Large intestine (tissue), 3 donors: ENCODE data around the gene DCUN1D1. TPM values are rescaled to one million over a fixed set of nuclear protein-coding genes. Genes with fewer than 3 reads are reported as not detected.

Experiments used
- DNase-seq, 2 donors: peaks; one replicate each; pipeline versions ENCODE4 v3.0.0 to v3.0.0-alpha.2; 2013
- H3K27ac ChIP-seq: one replicate; pipeline ENCODE4 v1.5.1; 2013; ENCODE audit warnings: low read length
- H3K27me3 ChIP-seq: 2 replicates; pipeline ENCODE4 v1.6.1; 2013; ENCODE audit warnings: low read length; ENCODE audit not compliant: control insufficient read depth, insufficient read depth
- H3K36me3 ChIP-seq: 2 replicates; pipeline ENCODE4 v1.6.1; 2013; ENCODE audit warnings: low read length; ENCODE audit not compliant: control insufficient read depth, insufficient read depth
- H3K4me1 ChIP-seq: one replicate; pipeline ENCODE4 v1.6.1; 2013; ENCODE audit warnings: low read length; ENCODE audit not compliant: control insufficient read depth, insufficient read depth
- H3K4me3 ChIP-seq: one replicate; pipeline ENCODE4 v1.5.1; 2013; ENCODE audit warnings: low read length
- H3K9me3 ChIP-seq: one replicate; pipeline ENCODE4 v1.6.1; 2013; ENCODE audit warnings: mild to moderate bottlenecking, low read depth, low read length, moderate library complexity; ENCODE audit not compliant: control insufficient read depth
- WGBS: methylation state at CpG from one replicate; pipeline ENCODE4 v1.1.5; 2013; ENCODE audit warnings: low lambda C conversion rate; ENCODE audit not compliant: insufficient coverage; 5-methylcytosine and 5-hydroxymethylcytosine counted together
- polyA plus RNA-seq: library from polyadenylated mRNA; unstranded; fragments of 120-200 nt; gene quantifications from one replicate; pipeline ENCODE4 v1.2.1, GENCODE V29; 2013

DCUN1D1 gene
- polyA plus RNA-seq, 1 donor = 40.5 TPM

DNA sequence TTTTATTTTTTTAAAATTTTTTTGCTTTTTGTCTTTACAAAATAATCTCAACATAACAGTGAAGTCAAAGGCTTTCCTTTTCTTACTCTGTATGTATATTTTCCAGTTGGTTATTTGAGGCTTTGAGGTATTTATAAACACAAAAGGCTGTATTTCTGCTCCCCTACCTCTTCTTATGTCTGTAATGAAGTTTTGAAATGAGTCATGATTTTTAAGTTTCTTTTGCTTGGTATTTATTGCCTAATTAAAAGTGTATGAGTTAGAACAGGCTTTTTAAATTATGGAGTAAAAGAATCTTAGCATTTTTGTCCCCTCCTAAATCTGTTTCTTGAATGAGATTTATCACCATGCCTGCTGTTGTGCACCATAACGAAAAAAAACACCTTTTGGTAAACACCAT, 66.0 kb downstream of the DCUN1D1 start:
- Histone ChIP-seq H3K27ac (no peak overlapping the region), H3K9me3 (no peaks in the 10 kb centered on the region), H3K36me3 (peaks cover 10% of the 10 kb centered on the region), H3K4me3 (no peak overlapping the region), H3K27me3 (no peaks in the 10 kb centered on the region), H3K4me1 (no peaks in the 10 kb centered on the region)
- DNase-seq = no peak
- WGBS = 100% methylated on average over 1 of the region's 1 CpG

DNA sequence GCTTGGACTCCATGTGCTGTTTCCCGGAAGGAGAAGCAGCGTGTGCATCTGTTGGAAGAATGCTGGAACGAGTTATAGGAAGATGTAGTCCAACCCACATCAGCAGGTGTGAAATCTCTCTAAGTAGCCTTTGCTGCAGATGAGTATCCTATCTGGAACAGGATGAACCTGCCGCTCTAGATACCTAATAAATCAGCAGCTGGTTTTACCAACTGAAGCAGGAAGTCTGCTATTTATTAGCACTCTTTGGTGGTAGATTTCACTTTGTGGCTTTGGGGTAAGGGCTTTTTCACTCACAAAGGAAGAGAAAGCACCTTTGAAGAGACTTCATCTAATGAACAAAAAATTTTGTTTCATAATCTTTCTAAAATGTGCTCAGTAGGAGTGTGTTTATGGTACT, 66.4 kb downstream of the DCUN1D1 start:
- H3K36me3 ChIP-seq = peaks cover 10% of the 10 kb centered on the region
- no peaks in the 10 kb centered on the region for H3K4me1 ChIP-seq
- WGBS = no CpG with 5 or more reads among the region's 4 CpGs
- DNase-seq = no peak
- H3K27me3 ChIP-seq = no peaks in the 10 kb centered on the region
- H3K9me3 ChIP-seq = no peaks in the 10 kb centered on the region
- H3K4me3 ChIP-seq = no peak overlapping the region
- H3K27ac ChIP-seq = no peak overlapping the region

DNA sequence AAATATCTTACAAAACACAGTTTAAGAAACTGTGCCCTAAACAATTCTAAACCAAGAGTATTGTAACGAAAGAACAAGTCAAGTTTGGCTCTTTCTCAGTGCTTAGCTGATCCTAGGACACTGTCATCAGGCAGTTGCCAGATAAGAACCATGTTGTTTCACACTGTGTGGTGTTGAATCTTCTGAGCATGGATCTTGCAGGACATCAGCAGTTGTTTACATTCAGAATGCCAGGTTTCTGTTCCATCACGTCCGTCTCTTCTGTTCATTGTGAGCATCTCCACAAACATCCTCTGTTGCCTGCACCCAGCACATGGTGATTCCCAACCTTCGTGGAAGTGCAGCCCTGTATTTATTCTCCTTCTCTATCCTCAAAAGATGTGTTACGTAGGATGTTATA, 67.9 kb downstream of the DCUN1D1 start:
- WGBS = 100% methylated on average over 1 of the region's 5 CpGs
- Histone ChIP-seq H3K4me1 (no peaks in the 10 kb centered on the region), H3K27ac (no peak overlapping the region), H3K9me3 (no peaks in the 10 kb centered on the region), H3K36me3 (peaks cover 10% of the 10 kb centered on the region), H3K4me3 (no peak overlapping the region), H3K27me3 (no peaks in the 10 kb centered on the region)
- no peak for DNase-seq

DNA sequence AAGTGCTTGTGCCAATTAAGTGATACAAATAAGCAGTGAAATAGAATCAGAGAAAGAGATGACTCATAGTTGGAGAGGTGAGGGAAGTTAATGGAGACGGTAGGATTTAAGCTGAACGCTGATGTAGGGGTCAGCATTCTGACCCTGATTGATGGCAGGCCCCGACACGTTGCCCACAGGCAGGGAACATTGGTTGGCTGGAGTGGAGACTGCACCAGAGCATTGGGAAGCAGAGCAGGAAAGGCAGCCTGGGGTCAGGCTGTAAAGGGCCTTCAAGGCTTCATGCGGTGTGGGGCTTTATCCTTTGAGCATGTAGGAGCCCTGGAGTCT, 68.6 kb downstream of the DCUN1D1 start:
- Histone ChIP-seq H3K36me3 (peaks cover 10% of the 10 kb centered on the region), H3K4me3 (no peak overlapping the region), H3K4me1 (no peaks in the 10 kb centered on the region), H3K27ac (no peak overlapping the region), H3K27me3 (no peaks in the 10 kb centered on the region), H3K9me3 (no peaks in the 10 kb centered on the region)
- no CpG with 5 or more reads among the region's 5 CpGs for WGBS
- no peak for DNase-seq

DNA sequence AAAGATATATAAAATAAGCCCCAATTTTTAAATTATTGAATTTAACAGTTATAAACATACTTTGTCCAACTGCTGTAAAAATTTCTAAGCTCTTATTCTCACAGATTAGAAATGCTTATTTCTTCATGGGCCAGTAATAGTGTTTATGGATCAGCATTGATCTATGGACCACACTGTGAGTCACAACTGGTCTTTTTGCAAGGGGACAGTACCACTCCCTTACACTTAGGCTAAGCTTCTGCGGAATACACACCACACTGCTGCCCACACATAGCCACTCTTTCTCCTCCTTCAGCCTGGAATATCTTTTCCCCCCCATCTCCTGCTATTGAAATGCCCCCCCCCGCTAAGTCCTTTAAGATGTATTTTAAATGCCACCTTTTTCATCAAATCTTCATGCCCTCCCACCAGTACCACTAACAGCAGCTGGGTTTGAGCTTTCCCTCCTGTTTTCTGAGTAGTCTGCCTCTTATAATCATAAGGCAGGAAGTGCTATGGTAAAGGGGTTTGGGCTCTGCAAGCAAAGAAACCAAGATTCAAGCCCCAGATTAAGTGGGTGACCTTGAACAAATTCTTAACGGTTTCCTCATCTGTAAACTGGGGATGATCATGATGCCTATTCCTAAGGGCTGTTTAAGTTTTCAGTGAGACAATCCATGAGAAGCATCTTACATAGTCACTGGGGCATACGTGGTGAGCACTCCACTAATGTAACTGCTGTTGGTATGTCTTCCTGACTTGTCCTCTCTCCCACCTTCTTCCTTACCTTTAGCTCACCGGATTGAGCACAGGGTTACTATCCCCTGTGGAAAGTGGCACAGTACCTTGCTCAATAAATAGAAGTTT, 69.2 kb downstream of the DCUN1D1 start:
- Histone ChIP-seq H3K27me3 (no peaks in the 10 kb centered on the region), H3K4me1 (no peaks in the 10 kb centered on the region), H3K36me3 (peaks cover 10% of the 10 kb centered on the region), H3K4me3 (no peak overlapping the region), H3K9me3 (no peaks in the 10 kb centered on the region), H3K27ac (no peak overlapping the region)
- DNase-seq = no peak
- no CpG with 5 or more reads among the region's 5 CpGs for WGBS

DNA sequence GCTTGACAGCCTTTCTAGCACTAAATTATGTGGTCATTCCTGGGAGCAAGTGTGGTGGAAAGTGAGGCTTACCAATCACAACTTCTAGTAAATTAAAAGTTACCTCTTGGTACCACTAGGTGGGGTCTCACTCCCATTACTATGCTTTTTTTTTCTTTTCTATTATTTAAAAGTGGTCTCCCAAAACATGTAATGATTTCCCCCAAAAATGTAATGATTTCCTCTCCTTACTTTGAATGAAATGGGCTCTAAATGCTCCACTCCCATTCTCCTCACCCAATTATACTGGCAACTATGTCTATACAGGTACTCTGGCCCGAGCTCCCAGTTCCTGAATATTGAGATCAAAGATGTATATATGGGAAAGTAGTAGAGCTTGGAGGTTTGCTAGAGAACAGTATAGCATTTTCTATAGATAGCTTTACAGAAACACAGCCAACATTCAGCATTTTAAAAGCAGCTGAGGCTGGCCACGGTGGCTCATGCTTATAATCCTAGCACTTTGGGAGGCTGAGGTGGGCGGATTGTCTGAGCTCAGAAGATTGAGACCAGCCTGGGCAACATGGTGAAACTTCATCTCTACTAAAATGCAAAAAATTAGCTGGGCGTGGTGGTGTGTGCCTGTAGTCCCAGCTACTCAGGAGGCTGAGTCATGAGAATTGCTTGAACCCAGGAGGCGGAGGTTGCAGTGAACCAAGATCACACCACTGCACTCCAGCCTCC, 70.9 kb downstream of the DCUN1D1 start:
- no peaks in the 10 kb centered on the region for H3K4me1 ChIP-seq
- H3K4me3 ChIP-seq = no peak overlapping the region
- H3K36me3 ChIP-seq = peaks cover 16% of the 10 kb centered on the region
- DNase-seq = no peak
- no peaks in the 10 kb centered on the region for H3K9me3 ChIP-seq
- no CpG with 5 or more reads among the region's 5 CpGs for WGBS
- H3K27me3 ChIP-seq = no peaks in the 10 kb centered on the region
- H3K27ac ChIP-seq = no peak overlapping the region

DNA sequence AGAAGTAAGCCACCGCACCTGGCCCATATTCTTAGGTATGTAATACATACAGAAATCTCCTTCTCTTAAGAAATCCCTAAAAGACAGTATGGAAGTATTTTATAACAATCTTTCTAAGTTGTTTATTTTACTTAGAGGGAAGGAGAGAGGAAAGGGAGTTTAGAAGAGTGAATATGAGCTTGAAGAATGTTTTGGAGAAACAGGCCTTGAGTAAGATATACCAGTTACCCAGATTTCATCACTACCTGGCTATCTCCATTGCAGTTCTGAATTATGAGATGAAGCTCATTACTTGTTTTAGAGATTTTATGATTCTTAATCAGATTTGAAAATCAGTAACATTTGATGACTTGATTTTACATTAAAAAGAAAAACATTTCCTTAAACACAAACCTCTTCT, 71.9 kb downstream of the DCUN1D1 start:
- no peak overlapping the region for H3K4me3 ChIP-seq
- no peaks in the 10 kb centered on the region for H3K4me1 ChIP-seq
- WGBS = no CpG with 5 or more reads among the region's 1 CpG
- DNase-seq = no peak
- H3K27me3 ChIP-seq = no peaks in the 10 kb centered on the region
- H3K27ac ChIP-seq = no peak overlapping the region
- peaks cover 20% of the 10 kb centered on the region for H3K36me3 ChIP-seq
- no peaks in the 10 kb centered on the region for H3K9me3 ChIP-seq

DNA sequence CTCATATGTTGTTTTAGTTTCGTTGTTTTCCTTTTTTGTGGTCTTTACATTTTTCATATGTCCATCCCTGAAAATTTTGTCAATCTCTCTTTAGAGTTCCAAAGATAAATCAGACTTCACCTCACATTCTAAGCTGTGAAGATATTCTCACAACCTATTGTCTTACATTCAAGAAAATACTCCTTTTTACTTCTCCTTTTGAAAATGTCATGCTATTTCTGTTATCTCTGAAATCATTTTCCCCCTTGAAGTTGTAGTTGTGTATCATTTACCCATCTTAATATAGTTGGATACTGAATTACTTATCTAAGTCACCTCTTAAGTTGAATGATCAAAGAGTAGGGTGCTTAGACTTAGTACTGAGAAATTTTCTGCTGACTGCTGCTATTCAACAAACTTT, 74.3 kb downstream of the DCUN1D1 start:
- H3K27ac ChIP-seq = no peak overlapping the region
- H3K4me1 ChIP-seq = no peaks in the 10 kb centered on the region
- no peak overlapping the region for H3K4me3 ChIP-seq
- H3K36me3 ChIP-seq = peaks cover 18% of the 10 kb centered on the region
- H3K27me3 ChIP-seq = no peaks in the 10 kb centered on the region
- no peaks in the 10 kb centered on the region for H3K9me3 ChIP-seq
- no peak for DNase-seq
- 80% methylated on average over 1 of the region's 1 CpG for WGBS

DNA sequence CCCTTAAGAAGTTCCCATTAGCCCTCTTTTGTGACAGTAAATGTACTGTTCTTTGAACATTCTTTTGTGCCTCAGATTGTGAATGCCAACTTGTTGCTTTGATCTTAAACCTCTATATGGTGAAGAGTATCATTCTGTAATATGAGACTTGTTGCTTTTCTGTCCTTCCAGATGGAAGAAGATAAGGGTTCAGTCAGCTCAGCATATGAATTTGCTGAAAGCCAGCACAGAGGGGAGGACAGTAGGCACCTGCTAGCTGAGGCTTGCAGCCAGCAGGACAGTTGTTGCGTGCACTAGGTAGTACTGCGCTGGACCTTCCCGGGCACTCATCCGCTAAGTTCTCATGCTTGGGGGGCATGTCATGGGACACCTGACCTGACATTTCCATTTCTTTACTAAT, 74.7 kb downstream of the DCUN1D1 start:
- H3K4me1 ChIP-seq = no peaks in the 10 kb centered on the region
- H3K27ac ChIP-seq = no peak overlapping the region
- no peaks in the 10 kb centered on the region for H3K9me3 ChIP-seq
- DNase-seq = no peak
- peaks cover 16% of the 10 kb centered on the region for H3K36me3 ChIP-seq
- 100% methylated on average over 1 of the region's 4 CpGs for WGBS
- H3K4me3 ChIP-seq = no peak overlapping the region
- H3K27me3 ChIP-seq = no peaks in the 10 kb centered on the region

DNA sequence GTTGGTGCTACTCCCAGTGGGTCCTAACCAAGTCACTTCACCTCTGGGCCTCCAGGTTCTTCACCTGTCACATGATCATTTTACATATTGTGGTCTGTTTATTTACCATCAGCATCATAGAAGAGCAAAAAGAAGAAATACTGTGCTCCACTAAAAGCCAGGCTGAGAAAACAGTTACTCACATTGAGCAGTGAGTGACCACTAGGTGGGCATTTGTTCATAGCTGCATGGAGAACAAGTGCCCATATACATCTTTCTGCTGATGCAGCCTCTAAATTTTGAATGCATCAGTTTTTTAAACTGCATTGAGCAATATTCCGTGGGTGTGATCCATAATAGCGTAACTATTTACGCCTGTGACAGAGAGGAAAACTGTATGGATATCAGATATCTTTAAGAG, 76.2 kb downstream of the DCUN1D1 start:
- WGBS = 100% methylated on average over 2 of the region's 3 CpGs

More for the DNA sequence above, 76.2 kb downstream of the DCUN1D1 start:
- no peaks in the 10 kb centered on the region for H3K27me3 ChIP-seq
- no peaks in the 10 kb centered on the region for H3K4me1 ChIP-seq
- DNase-seq = no peak
- no peak overlapping the region for H3K27ac ChIP-seq
- no peaks in the 10 kb centered on the region for H3K9me3 ChIP-seq
- H3K4me3 ChIP-seq = no peak overlapping the region
- H3K36me3 ChIP-seq = peaks cover 17% of the 10 kb centered on the region
